Endothelial cell (in vitro differentiated cells): Measurements from ENCODE around the gene MDFIC2. TPM values are rescaled to one million over a fixed set of nuclear protein-coding genes. Genes with fewer than 3 reads are reported as not detected.
"Not testable (repeated sequence)": the region's sequence is repeated elsewhere in the genome, so short reads cannot be mapped to it uniquely, and the experiment has no call there.

Experiments
- DNase-seq: peaks from one replicate; pipeline ENCODE4 v3.0.0; 2021; ENCODE audit warnings: low spot score
- H3K27ac Mint-ChIP-seq: one replicate; pipeline ENCODE4 v1.8.0; 2021; ENCODE audit warnings: mixed read lengths, inconsistent platforms; ENCODE audit not compliant: unreplicated experiment
- H3K27me3 Mint-ChIP-seq: one replicate; pipeline ENCODE4 v1.8.0; 2021; ENCODE audit warnings: mild to moderate bottlenecking, moderate library complexity, mixed read lengths, inconsistent platforms; ENCODE audit not compliant: unreplicated experiment
- H3K36me3 Mint-ChIP-seq: one replicate; pipeline ENCODE4 v1.8.0; 2021; ENCODE audit warnings: mild to moderate bottlenecking, low read depth, mixed read lengths, inconsistent platforms; ENCODE audit not compliant: unreplicated experiment
- H3K4me1 Mint-ChIP-seq: one replicate; pipeline ENCODE4 v1.8.0; 2021; ENCODE audit warnings: mild to moderate bottlenecking, mixed read lengths, inconsistent platforms; ENCODE audit not compliant: unreplicated experiment
- H3K4me3 Mint-ChIP-seq: one replicate; pipeline ENCODE4 v1.8.0; 2021; ENCODE audit warnings: mild to moderate bottlenecking, mixed read lengths, inconsistent platforms; ENCODE audit not compliant: unreplicated experiment
- H3K9me3 Mint-ChIP-seq: one replicate; pipeline ENCODE4 v1.8.0; 2021; ENCODE audit warnings: mixed read lengths, inconsistent platforms; ENCODE audit not compliant: unreplicated experiment
- total RNA-seq: library from RNA; stranded (reverse); fragmentation: NEBNext Ultra II Directional; extraction: Animal tissue kit (Norgen Biotek cat#: 25700); gene quantifications from one replicate; pipeline ENCODE4 v1.2.1, GENCODE V29; 2021; ENCODE audit not compliant: unreplicated experiment
- TF ChIP-seq, protein P1 (sequence below): fragments of 200-600 bp; sonication (generic); IDR thresholded peaks from one replicate; pipeline ENCODE4 v1.5.0; 2021; ENCODE audit warnings: antibody characterized with exemption; ENCODE audit not compliant: unreplicated experiment

The MDFIC2 gene
- total RNA-seq, 1 donor from 2014 or later = not detected

DNA sequence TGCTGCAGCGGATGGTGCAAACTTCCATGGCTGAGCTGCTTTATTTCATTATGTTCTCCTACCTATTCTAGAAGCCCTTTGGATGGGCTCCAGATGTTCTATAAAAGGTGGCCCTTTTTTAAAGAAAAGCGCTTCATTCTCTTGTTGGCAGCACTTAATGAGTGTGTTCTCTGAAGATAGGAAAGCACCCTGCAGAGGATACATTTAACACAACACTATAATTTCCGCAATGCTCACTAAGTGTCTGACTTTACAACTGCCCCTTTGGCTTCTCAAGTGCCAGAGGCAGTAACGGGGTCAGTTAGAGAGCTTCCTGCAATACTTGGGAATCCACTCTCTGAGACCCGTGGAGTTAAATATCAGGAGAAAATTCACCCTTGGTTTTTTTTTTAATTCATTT, 88.1 kb downstream of the MDFIC2 start:
- TF ChIP-seq, protein P1, sequence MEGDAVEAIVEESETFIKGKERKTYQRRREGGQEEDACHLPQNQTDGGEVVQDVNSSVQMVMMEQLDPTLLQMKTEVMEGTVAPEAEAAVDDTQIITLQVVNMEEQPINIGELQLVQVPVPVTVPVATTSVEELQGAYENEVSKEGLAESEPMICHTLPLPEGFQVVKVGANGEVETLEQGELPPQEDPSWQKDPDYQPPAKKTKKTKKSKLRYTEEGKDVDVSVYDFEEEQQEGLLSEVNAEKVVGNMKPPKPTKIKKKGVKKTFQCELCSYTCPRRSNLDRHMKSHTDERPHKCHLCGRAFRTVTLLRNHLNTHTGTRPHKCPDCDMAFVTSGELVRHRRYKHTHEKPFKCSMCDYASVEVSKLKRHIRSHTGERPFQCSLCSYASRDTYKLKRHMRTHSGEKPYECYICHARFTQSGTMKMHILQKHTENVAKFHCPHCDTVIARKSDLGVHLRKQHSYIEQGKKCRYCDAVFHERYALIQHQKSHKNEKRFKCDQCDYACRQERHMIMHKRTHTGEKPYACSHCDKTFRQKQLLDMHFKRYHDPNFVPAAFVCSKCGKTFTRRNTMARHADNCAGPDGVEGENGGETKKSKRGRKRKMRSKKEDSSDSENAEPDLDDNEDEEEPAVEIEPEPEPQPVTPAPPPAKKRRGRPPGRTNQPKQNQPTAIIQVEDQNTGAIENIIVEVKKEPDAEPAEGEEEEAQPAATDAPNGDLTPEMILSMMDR = no peak

DNA sequence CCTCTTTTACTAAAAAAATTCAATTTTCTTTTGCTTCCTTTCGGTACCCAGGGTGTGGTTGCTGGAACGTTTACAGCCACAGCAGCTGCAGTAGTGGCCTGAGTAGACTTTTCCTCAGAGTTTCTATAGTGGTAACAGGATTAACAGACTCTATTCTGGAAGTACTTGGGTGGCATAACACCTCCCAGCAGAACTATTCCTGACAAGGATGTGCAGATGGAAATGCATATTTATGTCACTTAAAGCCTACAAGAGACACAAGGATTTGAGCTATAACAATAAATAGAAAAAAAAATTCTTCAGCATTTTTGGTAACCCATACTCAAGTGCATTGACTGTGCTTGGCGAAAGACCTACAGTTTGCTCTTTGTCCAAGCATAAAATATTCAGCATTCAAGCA, 94.0 kb downstream of the MDFIC2 start:
- TF ChIP-seq, protein P1 = no peak
- Mint-ChIP-seq H3K4me1 (no peaks in the 10 kb centered on the region), H3K9me3 (no peaks in the 10 kb centered on the region), H3K4me3 (no peak overlapping the region), H3K36me3 (no peaks in the 10 kb centered on the region), H3K27me3 (peaks cover 1% of the 10 kb centered on the region), H3K27ac (no peak overlapping the region)
- DNase-seq = no peak

More for the DNA sequence above, 88.1 kb downstream of the MDFIC2 start:
- no peaks in the 10 kb centered on the region for H3K9me3 Mint-ChIP-seq
- H3K27ac Mint-ChIP-seq = no peak overlapping the region
- H3K4me1 Mint-ChIP-seq = no peaks in the 10 kb centered on the region
- no peak for DNase-seq
- H3K27me3 Mint-ChIP-seq = no peaks in the 10 kb centered on the region
- H3K4me3 Mint-ChIP-seq = no peak overlapping the region
- H3K36me3 Mint-ChIP-seq = no peaks in the 10 kb centered on the region

DNA sequence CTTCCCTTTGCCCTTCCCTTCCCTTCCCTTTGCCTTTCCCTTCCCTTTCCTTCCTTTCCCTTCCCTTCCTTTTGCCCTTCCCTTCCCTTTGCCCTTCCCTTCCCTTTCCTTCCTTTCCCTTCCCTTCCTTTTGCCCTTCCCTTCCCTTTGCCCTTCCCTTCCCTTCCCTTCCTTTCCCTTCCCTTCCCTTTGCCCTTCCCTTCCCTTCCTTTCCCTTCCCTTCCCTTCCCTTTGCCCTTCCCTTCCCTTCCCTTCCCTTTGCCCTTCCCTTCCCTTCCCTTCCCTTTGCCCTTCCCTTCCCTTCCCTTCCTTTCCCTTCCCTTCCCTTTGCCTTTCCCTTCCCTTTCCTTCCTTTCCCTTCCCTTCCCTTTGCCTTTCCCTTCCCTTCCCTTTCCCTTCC, 101.2 kb downstream of the MDFIC2 start:
- H3K4me1 Mint-ChIP-seq, DNase-seq, H3K36me3 Mint-ChIP-seq, H3K27me3 Mint-ChIP-seq, H3K9me3 Mint-ChIP-seq, H3K4me3 Mint-ChIP-seq, H3K27ac Mint-ChIP-seq: not testable (repeated sequence)

DNA sequence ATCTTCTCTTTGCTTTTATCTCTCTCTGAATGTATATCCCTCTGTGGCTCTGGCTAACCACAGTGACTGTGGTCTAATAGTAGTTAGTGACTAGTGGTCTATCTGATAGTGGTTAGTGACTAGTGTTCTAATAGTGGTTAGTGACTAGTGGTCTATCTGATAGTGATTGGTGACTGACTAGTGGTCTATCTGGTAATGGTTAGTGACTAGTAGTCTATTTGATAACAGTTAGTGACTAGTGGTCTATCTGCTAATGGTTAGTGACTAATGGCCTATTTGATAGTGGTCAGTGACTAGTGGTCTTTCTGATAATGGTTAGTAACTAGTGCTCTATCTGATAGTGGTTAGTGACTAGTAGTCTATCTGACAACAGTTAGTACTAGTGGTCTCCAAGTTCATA, 110.5 kb downstream of the MDFIC2 start:
- Mint-ChIP-seq H3K4me1 (peaks cover under 1% of the 10 kb centered on the region), H3K27me3 (no peaks in the 10 kb centered on the region), H3K36me3 (no peaks in the 10 kb centered on the region), H3K4me3 (no peak overlapping the region), H3K27ac (no peak overlapping the region), H3K9me3 (no peaks in the 10 kb centered on the region)
- DNase-seq = no peak
- TF ChIP-seq, protein P1 = no peak

DNA sequence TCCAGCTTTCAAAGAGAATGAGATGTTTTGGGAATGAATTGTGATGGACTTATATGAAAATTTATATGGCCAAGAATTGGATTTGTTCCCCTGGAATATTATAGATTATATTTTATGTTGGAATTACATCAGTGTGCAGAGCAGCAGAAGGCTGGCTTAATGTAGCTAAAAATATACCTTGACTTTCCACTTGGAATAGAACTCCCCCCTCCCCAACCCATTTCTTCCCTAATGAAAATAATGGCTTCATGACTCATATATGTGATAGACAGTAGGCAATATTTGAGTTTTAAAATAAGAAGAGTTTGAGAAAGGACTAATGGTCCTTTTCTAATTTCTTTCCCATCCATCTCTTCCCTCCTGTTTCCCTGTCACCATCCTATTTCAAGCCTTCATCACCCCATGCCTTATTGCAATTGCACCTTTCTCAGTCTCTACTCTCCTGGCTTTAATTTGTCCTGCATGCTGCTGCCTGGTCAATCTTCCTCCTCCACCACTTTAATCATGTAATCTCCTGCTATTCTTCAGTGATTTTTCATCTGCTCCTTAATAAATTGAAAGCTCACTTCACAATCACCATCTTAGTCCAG, 122.5 kb downstream of the MDFIC2 start:
- Mint-ChIP-seq H3K27me3 (peaks cover 6% of the 10 kb centered on the region), H3K27ac (no peak overlapping the region), H3K4me1 (no peaks in the 10 kb centered on the region), H3K36me3 (no peaks in the 10 kb centered on the region), H3K9me3 (no peaks in the 10 kb centered on the region), H3K4me3 (no peak overlapping the region)
- no peak for DNase-seq
- TF ChIP-seq, protein P1 = no peak

DNA sequence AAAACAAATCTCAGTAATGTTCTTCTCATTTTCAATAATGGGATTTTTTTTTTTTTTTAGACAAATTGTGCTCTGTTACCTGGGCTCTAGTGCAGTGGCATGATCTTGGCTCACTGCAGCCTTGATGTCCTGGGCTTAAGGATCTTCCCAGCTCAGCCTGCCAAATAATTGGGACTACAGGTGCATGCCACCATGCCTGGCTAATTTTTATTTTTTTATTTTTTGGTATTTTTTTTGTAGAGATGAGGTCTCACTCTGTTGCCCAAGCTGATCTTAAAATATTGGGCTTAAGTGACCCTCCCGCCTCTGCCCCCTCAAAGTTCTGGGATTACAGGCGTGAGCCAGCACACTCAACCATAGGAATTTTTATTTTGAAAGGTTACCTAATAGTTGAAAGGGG, 126.2 kb downstream of the MDFIC2 start:
- Mint-ChIP-seq H3K4me1 (peaks cover 14% of the 10 kb centered on the region), H3K4me3 (no peak overlapping the region), H3K27me3 (peaks cover 6% of the 10 kb centered on the region), H3K27ac (no peak overlapping the region), H3K9me3 (no peaks in the 10 kb centered on the region), H3K36me3 (no peaks in the 10 kb centered on the region)
- TF ChIP-seq, protein P1 = no peak
- DNase-seq = no peak
